Sigmoid colon (tissue), 4 donors: ENCODE data around the gene POU2AF2.

Experiments
- CTCF ChIP-seq, 4 experiments: fragments of 450-650 bp in 3 of 4; fragments of 200-600 bp in 1 of 4; IDR thresholded peaks; one replicate each; pipeline ENCODE4 v1.5.1; 2016 to 2019; ENCODE audit warnings: antibody characterized with exemption in 4 of 4, mild to moderate bottlenecking in 3 of 4, moderate library complexity in 2 of 4
- EP300 ChIP-seq, 4 donors: sonication (generic); formaldehyde crosslinking; IDR thresholded peaks; one replicate each; pipeline ENCODE4 v1.6.1; 2017; ENCODE audit warnings: antibody characterized with exemption in 4 of 4
- POLR2A ChIP-seq, 2 donors: fragments of 450-650 bp; IDR thresholded peaks; one replicate each; pipeline ENCODE4 v1.6.1; 2016; ENCODE audit warnings: antibody characterized with exemption in 2 of 2, mild to moderate bottlenecking in 2 of 2, moderate library complexity in 2 of 2
- POLR2AphosphoS5 ChIP-seq, 4 donors: sonication (generic); formaldehyde crosslinking; IDR thresholded peaks; one replicate each; pipeline ENCODE4 v1.6.1; 2017; ENCODE audit warnings: antibody characterized with exemption in 4 of 4

GRCh38 chr11:111246956-111247355 lies 1.4 kb downstream of the POU2AF2 start:
- TF ChIP-seq POLR2AphosphoS5 (IDR thresholded peaks at IDR 0.05) (no peak), POLR2A (IDR thresholded peaks at IDR 0.05) (no peak), EP300 (IDR thresholded peaks at IDR 0.05) (no peak), CTCF (IDR thresholded peaks at IDR 0.05) (no peak)
